ENCODE measurements around the gene CDKN1C. TPM values are rescaled to one million over a fixed set of nuclear protein-coding genes. Genes with fewer than 3 reads are reported as not detected.

Gene CDKN1C
- total and polyA plus RNA-seq, 2 of the 8 experiments (the other 6 are each of a cell fraction or from before 2014, with no cell fraction given), result 12.8 to 14.1 TPM

DNA sequence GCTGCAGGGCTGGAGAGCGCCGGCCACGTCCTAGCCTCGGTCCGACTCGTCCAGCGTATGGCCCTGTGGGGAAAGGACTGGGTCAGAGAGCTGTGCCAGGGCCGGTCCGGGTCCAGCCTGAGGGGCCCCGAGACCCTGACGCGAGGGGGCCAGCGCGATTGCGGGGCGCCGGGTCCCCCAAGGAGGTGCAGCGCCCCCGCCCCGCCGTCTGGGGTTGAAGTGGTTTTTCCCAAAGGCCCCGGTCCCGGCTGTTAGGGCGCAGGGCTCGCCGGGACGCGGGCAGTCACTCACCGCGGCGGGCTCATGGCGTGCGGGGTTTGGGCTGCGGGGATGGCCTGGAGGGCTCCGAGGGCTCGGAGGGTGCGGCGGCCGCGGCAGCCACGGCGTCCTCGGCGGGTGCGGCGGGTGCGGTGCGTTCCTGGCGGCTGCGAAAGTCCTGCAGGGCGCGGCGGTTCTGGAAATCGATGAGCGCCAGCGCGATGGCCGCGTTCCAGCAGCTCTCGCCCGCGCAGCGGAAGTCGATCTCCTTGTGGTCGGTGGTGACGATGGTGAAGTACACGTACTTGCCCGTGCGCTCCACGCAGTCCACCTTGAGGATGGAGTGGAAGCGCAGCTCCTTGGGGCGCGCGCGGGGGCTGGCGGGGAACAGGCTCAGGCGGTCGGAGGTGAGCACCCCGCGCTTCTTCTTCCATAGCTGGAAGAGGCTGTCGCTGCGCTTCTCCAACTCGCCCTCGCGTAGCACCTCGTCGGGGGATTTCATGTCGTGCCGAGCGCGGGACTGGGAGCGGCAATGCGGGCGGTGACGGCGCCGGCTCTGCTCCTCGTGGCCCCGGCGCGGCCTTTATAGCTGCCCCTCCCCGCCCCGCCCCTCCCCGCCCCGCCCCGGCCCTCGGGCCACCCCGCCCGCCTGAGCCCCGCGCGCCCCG is 43.3 kb upstream of the CDKN1C start, which contains the start of gene PHLDA2 (continued):
- TF ChIP-seq TAF7 (optimal IDR thresholded peaks at IDR 0.05; ENCODE audit: borderline replicate concordance, low read depth, low read length) (peak; percentile 14), ASH2L (IDR thresholded peaks at IDR 0.05; ENCODE audit: low read length) (peak; percentile 36), POLR2A (IDR thresholded peaks at IDR 0.05; ENCODE audit: control extremely low read depth in 1 of 2, low read depth in 2 of 2, low read length in 2 of 2) (peak in 1 of 2 experiments; percentile 59; a peak in 1 of 3 replicates), TAF1 (IDR thresholded peaks at IDR 0.05; ENCODE audit: low read depth, low read length) (peak; percentile 50; the same call in 1 of the 2 replicates), MAX (IDR thresholded peaks at IDR 0.05) (peak; percentile 79), KDM4A (IDR thresholded peaks at IDR 0.05; ENCODE audit: low read depth, low read length, severe bottlenecking) (peak; percentile 92), TBP (IDR thresholded peaks at IDR 0.05; ENCODE audit: low read depth, low read length) (peak; percentile 61; the same call in 1 of the 2 replicates), CREB1 (IDR thresholded peaks at IDR 0.05) (no peak), POU5F1 (IDR thresholded peaks at IDR 0.05; ENCODE audit: low read depth, low read length) (no peak), CBX8 (IDR thresholded peaks at IDR 0.05; ENCODE audit: borderline replicate concordance, low read depth, low read length) (no peak), RNF2 (IDR thresholded peaks at IDR 0.05; ENCODE audit: borderline replicate concordance, low read depth, low read length, missing control alignments, poor library complexity, severe bottlenecking) (peak; percentile 37), RBBP5 (IDR thresholded peaks at IDR 0.05; ENCODE audit: borderline replicate concordance, low read depth, low read length) (no peak; the same call in 1 of the 2 replicates), GABPA (IDR thresholded peaks at IDR 0.05; ENCODE audit: borderline replicate concordance, insufficient read depth, low read length) (no peak), CHD2 (IDR thresholded peaks at IDR 0.05; ENCODE audit: low read length) (no peak)
- TF ChIP-seq, protein P1, sequence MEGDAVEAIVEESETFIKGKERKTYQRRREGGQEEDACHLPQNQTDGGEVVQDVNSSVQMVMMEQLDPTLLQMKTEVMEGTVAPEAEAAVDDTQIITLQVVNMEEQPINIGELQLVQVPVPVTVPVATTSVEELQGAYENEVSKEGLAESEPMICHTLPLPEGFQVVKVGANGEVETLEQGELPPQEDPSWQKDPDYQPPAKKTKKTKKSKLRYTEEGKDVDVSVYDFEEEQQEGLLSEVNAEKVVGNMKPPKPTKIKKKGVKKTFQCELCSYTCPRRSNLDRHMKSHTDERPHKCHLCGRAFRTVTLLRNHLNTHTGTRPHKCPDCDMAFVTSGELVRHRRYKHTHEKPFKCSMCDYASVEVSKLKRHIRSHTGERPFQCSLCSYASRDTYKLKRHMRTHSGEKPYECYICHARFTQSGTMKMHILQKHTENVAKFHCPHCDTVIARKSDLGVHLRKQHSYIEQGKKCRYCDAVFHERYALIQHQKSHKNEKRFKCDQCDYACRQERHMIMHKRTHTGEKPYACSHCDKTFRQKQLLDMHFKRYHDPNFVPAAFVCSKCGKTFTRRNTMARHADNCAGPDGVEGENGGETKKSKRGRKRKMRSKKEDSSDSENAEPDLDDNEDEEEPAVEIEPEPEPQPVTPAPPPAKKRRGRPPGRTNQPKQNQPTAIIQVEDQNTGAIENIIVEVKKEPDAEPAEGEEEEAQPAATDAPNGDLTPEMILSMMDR (IDR thresholded peaks at IDR 0.05; ENCODE audit: control extremely low read depth in 1 of 3, insufficient read depth in 1 of 3, low read depth in 1 of 3, low read length in 3 of 3), result no peak
- TF ChIP-seq, protein P2, sequence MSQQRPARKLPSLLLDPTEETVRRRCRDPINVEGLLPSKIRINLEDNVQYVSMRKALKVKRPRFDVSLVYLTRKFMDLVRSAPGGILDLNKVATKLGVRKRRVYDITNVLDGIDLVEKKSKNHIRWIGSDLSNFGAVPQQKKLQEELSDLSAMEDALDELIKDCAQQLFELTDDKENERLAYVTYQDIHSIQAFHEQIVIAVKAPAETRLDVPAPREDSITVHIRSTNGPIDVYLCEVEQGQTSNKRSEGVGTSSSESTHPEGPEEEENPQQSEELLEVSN (IDR thresholded peaks at IDR 0.05), result peak; percentile 95

Measured in H1 (cell line).